Keratinocyte (primary cell): ENCODE results near the gene ANKS6. TPM values are rescaled to one million over a fixed set of nuclear protein-coding genes. Genes with fewer than 3 reads are reported as not detected.

ENCODE experiments used
- DNase-seq: peaks from one replicate; pipeline ENCODE4 v3.0.0-alpha.2; 2011; ENCODE audit warnings: low read depth, missing footprints, low spot score
- FAIRE-seq: peaks from 2 replicates; lab custom pipeline; 2011; peaks lifted over from hg19 to GRCh38; lab: Jason Lieb, UNC
- H2AFZ ChIP-seq: 2 replicates; pipeline ENCODE4 v1.6.0; 2012; ENCODE audit warnings: low read length, control low read depth, inconsistent platforms; ENCODE audit not compliant: control insufficient read depth
- H3K27ac ChIP-seq: 2 replicates; pipeline ENCODE4 v1.5.1; 2011; ENCODE audit warnings: low read length; ENCODE audit not compliant: control insufficient read depth, insufficient read depth
- H3K27me3 ChIP-seq: 3 replicates; pipeline ENCODE4 v1.6.0; 2011; ENCODE audit warnings: low read length; ENCODE audit not compliant: control insufficient read depth, insufficient read depth; ENCODE audit errors: extremely low read depth
- H3K36me3 ChIP-seq, 2 experiments: 2 replicates in 1 of 2; 3 replicates in 1 of 2; pipeline ENCODE4 v1.5.1; 2011; ENCODE audit warnings: low read length in 2 of 2, mild to moderate bottlenecking in 1 of 2; ENCODE audit not compliant: control insufficient read depth in 2 of 2, insufficient read depth in 2 of 2; ENCODE audit errors: extremely low read depth in 1 of 2
- H3K4me1 ChIP-seq: 3 replicates; pipeline ENCODE4 v1.5.1; 2011; ENCODE audit warnings: low read length; ENCODE audit not compliant: control insufficient read depth, insufficient read depth; ENCODE audit errors: extremely low read depth
- H3K4me2 ChIP-seq: 3 replicates; pipeline ENCODE4 v1.6.0; 2011; ENCODE audit warnings: low read depth, low read length; ENCODE audit not compliant: control insufficient read depth, insufficient read depth; ENCODE audit errors: extremely low read depth
- H3K4me3 ChIP-seq, 3 experiments: fragments of 200-600 bp in 1 of 3; sonication (generic) in 1 of 3; 2 replicates in 2 of 3; 3 replicates in 1 of 3; pipeline ENCODE4 v1.5.1; 2011 to 2016; ENCODE audit warnings: low read length in 3 of 3, mild to moderate bottlenecking in 3 of 3, control low read depth in 2 of 3, inconsistent platforms in 1 of 3, low read depth in 1 of 3, mixed read lengths in 1 of 3, mixed run types in 1 of 3, moderate library complexity in 1 of 3; ENCODE audit not compliant: control insufficient read depth in 2 of 3, insufficient read depth in 2 of 3; ENCODE audit errors: extremely low read depth in 1 of 3
- H3K79me2 ChIP-seq: 2 replicates; pipeline ENCODE4 v1.6.0; 2012; ENCODE audit warnings: low read length; ENCODE audit not compliant: control insufficient read depth, insufficient read depth
- H3K9ac ChIP-seq: 3 replicates; pipeline ENCODE4 v1.6.0; 2011; ENCODE audit warnings: low read length; ENCODE audit not compliant: control insufficient read depth, insufficient read depth; ENCODE audit errors: extremely low read depth
- H3K9me1 ChIP-seq: 3 replicates; pipeline ENCODE4 v1.6.0; 2011; ENCODE audit warnings: low read length; ENCODE audit not compliant: control insufficient read depth, insufficient read depth; ENCODE audit errors: extremely low read depth
- H3K9me3 ChIP-seq: 2 replicates; pipeline ENCODE4 v1.5.1; 2012; ENCODE audit warnings: low read depth, low read length; ENCODE audit not compliant: control insufficient read depth
- H4K20me1 ChIP-seq: 3 replicates; pipeline ENCODE4 v1.6.0; 2011; ENCODE audit warnings: low read length; ENCODE audit not compliant: control insufficient read depth, insufficient read depth; ENCODE audit errors: extremely low read depth
- EZH2 ChIP-seq: IDR thresholded peaks from one replicate; pipeline ENCODE4 v1.6.1; 2012; ENCODE audit warnings: inconsistent platforms, mild to moderate bottlenecking, low read length, moderate library complexity
- dilution Hi-C: fragments of 300-500 bp; cut with MboI; formaldehyde crosslinking; loops from one replicate; pipeline ENCODE4 v1.7.0; 2020; ENCODE audit warnings: low sequenced_read_pairs; ENCODE audit not compliant: extremely low pct_ligation_motif_present
- polyA plus RNA-seq, 5 experiments: library from polyadenylated mRNA; depleted of rRNA in 3 of 5; stranded (reverse) in 3 of 5; stranded (forward) in 1 of 5; unstranded in 1 of 5; fragments of >200 nt; gene quantifications; 1 replicate in 1 of 5; 2 replicates in 3 of 5; 3 replicates in 1 of 5; pipeline versions ENCODE4 v1.2.1 to v1.2.3, GENCODE V29; 2011 to 2012; ENCODE audit warnings: missing spikeins in 2 of 5, low read depth in 1 of 5, low replicate concordance in 1 of 5
- TF ChIP-seq, protein P1 (sequence below), 3 experiments: IDR thresholded peaks in 1 of 3; conservative IDR thresholded peaks in 1 of 3; optimal IDR thresholded peaks in 1 of 3; 2 replicates in 2 of 3; 3 replicates in 1 of 3; pipeline versions ENCODE3 to v1.5.1; 2011; ENCODE audit warnings: low read length in 3 of 3, mild to moderate bottlenecking in 3 of 3, moderate library complexity in 2 of 3, control low read depth in 1 of 3, inconsistent platforms in 1 of 3; ENCODE audit not compliant: insufficient read depth in 2 of 3; ENCODE audit errors: extremely low read depth in 1 of 3

ANKS6 gene
- polyA plus RNA-seq, 1 donor (not counting 4 experiments of a cell fraction or from before 2014, with no cell fraction given): 13.5 TPM

DNA sequence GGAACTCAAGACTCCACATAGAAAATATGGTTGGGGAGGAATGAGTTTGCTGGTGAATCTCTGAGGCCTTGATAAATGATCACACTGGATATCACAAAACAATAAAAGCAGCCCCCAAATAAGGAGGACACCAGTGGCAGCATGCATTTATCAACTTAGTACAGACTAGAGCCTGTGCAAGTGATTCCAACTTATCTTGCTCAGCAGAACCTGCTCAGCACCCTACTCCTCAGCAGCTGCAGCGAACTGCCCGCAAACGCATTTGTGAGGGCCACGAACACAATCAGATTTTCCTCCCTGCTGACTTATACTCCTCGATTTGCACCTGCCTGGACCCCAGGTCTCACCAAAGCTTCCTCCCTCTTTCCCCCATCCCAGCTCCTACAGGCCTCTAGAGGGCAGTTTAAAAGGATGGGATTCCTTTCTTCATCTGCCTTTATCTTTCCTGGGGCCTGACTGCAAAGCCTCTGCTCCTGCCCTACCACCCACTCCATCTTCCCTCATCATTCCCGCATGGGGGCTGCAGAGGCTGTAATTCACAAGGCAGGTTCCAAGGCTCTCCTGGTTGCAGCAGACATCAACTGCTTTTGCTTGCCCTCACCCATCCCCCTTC lies 41.2 kb downstream of the ANKS6 start:
- Histone ChIP-seq H4K20me1 (no peaks in the 10 kb centered on the region), H3K9me1 (no peaks in the 10 kb centered on the region), H3K9ac (no peak overlapping the region), H3K4me2 (no peak overlapping the region), H3K27me3 (no peaks in the 10 kb centered on the region), H3K27ac (no peak overlapping the region), H3K79me2 (no peaks in the 10 kb centered on the region), H2AFZ (no peak overlapping the region), H3K4me3 (no peak overlapping the region), H3K4me1 (no peaks in the 10 kb centered on the region), H3K9me3 (no peaks in the 10 kb centered on the region), H3K36me3 (peaks cover 0 to 3% of the 10 kb centered on the region in 2 experiments)
- FAIRE-seq (no peak), DNase-seq (no peak)
- dilution Hi-C loops: no loop called here
- no peak for TF ChIP-seq EZH2
- TF ChIP-seq, protein P1, sequence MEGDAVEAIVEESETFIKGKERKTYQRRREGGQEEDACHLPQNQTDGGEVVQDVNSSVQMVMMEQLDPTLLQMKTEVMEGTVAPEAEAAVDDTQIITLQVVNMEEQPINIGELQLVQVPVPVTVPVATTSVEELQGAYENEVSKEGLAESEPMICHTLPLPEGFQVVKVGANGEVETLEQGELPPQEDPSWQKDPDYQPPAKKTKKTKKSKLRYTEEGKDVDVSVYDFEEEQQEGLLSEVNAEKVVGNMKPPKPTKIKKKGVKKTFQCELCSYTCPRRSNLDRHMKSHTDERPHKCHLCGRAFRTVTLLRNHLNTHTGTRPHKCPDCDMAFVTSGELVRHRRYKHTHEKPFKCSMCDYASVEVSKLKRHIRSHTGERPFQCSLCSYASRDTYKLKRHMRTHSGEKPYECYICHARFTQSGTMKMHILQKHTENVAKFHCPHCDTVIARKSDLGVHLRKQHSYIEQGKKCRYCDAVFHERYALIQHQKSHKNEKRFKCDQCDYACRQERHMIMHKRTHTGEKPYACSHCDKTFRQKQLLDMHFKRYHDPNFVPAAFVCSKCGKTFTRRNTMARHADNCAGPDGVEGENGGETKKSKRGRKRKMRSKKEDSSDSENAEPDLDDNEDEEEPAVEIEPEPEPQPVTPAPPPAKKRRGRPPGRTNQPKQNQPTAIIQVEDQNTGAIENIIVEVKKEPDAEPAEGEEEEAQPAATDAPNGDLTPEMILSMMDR (optimal IDR thresholded peaks at IDR 0.05 in 1 of 3, IDR thresholded peaks at IDR 0.05 in 1 of 3, conservative IDR thresholded peaks at IDR 0.05 in 1 of 3; ENCODE audit: extremely low read depth in 1 of 3, insufficient read depth in 2 of 3, low read length in 3 of 3): no peak

DNA sequence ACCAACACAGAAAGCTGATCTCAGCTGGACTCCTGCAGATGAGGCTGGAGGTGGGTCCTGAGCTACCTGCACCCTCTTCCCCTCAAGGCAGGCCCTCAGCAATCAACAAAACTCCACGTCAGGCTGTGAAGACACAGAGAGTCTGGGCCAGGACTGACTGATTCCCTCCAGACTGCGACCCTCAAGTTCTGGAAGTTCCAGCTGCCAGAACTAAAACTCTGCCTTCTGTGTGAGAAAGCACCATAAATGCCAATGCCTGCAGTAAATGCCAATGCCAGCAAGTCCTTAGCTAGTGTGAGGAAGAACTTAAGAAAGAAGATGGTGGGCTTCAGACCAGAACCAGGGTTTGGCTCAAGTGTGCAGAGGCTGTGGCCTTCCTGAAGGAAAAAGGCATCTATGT lies 45.1 kb downstream of the ANKS6 start:
- H3K79me2 ChIP-seq: no peaks in the 10 kb centered on the region
- H3K9me3 ChIP-seq: no peaks in the 10 kb centered on the region
- peaks cover 2 to 12% of the 10 kb centered on the region in 2 experiments for H3K36me3 ChIP-seq
- no peaks in the 10 kb centered on the region for H3K27me3 ChIP-seq
- H3K4me2 ChIP-seq: no peak overlapping the region
- H3K4me1 ChIP-seq: no peaks in the 10 kb centered on the region
- DNase-seq: no peak
- H3K9me1 ChIP-seq: no peaks in the 10 kb centered on the region
- FAIRE-seq: no peak
- no peak overlapping the region for H3K9ac ChIP-seq
- dilution Hi-C loops: no loop called here
- no peak for TF ChIP-seq EZH2
- TF ChIP-seq, protein P1 (optimal IDR thresholded peaks at IDR 0.05 in 1 of 3, IDR thresholded peaks at IDR 0.05 in 1 of 3, conservative IDR thresholded peaks at IDR 0.05 in 1 of 3; ENCODE audit: extremely low read depth in 1 of 3, insufficient read depth in 2 of 3, low read length in 3 of 3): no peak
- H3K27ac ChIP-seq: no peak overlapping the region
- H4K20me1 ChIP-seq: no peaks in the 10 kb centered on the region
- no peak overlapping the region for H2AFZ ChIP-seq
- no peak overlapping the region for H3K4me3 ChIP-seq
